Measurements from ENCODE around the gene ZNF727.
"Not testable (repeated sequence)": the region's sequence is repeated elsewhere in the genome, so short reads cannot be mapped to it uniquely, and the experiment has no call there.

ZNF727 gene

DNA sequence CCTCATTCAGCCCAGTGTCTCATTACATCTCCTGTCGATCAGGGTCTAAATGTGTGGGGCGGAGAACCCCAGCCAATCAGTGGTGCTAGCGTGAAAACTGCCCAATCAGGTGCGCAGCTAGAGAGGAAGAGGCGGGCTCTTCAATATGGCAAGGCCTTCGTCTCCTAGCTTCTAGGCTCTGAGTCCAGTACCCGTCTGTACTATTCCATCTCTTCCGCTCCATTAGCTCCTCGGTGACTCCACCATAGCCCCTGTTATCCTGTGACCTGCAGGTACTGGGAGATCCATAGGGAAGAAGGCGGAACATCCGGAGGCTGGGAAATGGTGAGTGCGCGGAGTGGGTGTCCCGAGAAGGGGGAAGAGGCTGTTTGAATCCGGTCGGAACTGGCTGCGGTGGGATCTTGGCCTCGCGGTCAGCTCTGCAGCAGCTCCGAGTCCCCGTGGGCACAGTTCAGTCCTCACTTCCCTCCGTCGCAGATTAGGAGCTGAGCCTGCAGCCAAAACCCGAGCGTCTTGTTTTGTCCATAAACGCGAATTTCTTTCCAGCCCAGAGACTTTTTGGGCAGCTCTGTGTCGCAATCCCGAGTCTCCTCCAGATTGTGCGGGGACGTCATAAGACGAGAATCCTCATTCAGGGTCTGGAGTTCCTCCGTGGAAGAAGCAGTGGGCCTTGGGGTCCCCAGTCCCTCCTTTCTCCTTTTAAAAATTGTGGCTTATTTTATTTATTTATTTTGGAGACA, at the start of gene ZNF727:
ZNF727 (plus strand) TSS at position 134 of the 740 bp plus-strand sequence; CDS start at position 322, 188 bp downstream.
- DNase-seq: no peak

DNA sequence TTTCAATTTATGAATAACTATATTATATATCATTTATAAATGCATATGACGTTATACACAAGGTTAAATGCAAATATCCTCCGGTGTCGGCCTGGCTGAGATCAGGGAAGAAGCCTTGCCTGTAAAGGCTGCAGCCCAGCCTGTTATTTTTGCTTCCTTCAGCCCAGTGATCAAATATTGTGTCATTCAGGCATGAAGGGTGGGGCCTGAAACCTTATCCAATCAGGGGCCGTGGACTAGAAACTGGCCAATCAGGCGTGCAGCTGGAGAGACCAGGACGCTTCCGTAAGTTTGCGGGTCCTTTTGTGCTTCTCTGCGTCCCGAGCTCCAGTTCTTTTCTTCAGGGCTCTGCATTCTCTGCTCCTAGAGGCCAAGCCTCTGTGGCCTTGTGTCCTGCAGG, 46.7 kb upstream of the ZNF727 start, which contains the start of gene ZNF722:
ZNF722 (plus strand) TSS at position 301 of the 400 bp plus-strand sequence. CDS start 113 bp downstream, outside the sequence.
- DNase-seq: no peak

DNA sequence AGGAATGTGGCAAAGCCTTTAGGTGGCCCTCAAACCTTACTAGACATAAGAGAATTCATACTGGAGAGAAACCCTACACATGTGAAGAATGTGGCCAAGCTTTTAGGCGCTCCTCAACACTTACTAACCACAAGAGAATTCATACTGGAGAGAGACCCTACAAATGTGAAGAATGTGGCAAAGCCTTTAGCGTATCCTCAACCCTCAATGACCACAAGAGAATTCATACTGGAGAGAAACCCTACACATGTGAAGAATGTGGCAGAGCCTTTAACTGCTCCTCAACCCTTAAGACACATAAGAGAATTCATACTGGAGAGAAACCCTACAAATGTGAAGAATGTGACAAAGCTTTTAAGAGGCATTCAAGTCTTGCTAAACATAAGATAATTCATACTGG, 29.7 kb upstream of the ZNF727 start:
- DNase-seq: not testable (repeated sequence)

DNA sequence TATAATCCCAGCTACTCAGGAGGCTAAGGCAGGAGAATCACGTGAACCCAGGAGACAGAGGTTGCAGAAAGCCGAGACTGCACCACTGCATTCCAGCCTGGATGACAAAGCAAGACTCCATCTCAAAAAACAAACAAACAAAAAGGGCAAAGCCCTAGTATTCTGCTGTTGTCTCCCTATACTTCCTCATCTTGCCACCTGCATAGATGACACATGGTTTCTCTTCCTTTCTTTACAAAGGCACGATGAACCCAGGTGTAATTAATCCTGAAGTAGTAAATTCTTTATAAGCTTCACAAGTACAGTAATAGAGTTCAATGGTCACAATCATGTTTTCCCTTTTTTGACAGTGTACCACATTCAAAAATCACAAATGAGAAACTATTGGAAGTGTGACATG, 9.8 kb upstream of the ZNF727 start:
- DNase-seq: no peak

DNA sequence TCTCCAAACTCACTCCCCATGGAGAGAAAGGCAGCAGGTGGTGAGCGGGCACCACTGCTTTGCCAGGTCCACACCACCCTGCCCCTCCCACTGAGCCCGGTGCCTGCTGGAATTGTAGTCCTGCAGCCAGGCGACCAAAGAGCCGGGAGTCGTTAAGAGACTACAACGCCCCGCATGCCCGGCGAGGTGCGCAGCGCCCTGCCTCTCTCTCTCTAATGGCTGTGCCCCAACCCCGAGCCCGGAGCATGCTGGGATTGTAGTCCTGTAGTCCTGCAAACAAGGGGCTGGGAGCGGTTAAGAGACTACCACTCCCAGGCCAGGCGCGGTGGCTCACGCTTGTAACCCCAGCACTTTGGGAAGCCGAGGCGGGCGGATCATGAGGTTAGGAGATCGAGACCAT, 8.1 kb upstream of the ZNF727 start:
- DNase-seq: no peak

DNA sequence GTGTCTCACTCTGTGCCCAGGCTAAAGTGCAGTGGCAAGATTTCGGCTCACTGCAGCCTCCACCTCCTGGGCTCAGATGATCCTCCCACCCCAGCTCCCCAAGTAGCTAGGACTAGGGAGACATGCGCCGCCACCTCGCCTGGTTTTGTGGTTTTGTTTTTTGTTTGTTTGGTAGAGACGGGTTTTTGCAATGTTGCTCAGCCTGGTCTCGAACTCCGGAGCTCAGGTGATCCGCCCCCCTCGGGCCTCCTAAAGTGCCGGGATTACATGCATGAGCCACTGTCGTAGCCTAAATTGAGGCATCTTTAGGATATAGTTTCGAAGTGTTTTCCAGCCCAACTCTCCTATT, 781 bp downstream of the ZNF727 start:
- DNase-seq: no peak

DNA sequence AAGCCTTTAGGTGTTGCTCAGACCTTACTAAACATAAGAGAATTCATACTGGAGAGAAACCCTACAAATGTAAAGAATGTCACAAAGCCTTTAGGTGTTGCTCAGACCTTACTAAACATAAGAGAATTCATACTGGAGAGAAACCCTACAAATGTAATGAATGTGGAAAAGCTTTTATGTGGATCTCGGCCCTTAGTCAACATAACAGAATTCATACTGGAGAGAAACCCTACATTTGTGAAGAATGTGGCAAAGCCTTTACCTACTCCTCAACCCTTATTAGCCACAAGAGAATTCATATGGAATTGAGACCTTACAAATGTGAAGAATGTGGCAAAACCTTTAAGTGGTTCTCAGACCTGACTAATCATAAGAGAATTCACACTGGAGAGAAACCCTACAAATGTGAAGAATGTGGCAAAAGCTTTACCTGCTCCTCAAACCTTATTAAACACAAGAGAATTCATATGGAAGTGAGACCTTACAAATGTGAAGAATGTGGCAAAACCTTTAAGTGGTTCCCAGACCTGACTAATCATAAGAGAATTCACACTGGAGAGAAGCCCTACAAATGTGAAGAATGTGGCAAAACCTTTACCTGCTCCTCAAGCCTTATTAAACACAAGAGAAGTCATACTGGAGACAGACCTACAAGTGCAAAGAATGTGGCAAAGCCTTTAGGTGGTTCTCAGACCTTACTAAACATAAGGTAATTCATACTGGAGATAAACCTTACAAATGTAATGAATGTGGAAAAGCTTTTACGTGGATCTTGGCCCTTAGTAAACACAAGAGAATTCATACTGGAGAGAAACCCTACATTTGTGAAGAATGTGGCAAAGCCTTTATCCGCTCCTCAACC, 32.8 kb downstream of the ZNF727 start:
- DNase-seq: not testable (repeated sequence)

DNA sequence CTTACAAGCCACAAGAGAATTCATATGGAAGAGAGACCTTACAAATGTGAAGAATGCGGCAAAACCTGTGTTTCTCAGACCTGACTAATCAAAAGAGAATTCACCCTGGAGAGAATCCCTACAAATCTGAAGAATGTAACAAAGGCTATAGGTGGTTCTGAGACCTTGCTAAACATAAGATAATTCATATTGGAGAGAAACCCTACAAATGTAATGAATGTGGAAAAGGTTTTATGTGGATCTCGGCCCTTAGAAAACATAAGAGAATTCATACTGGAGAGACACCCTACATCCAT, 33.4 kb downstream of the ZNF727 start:
- no peak for DNase-seq

DNA sequence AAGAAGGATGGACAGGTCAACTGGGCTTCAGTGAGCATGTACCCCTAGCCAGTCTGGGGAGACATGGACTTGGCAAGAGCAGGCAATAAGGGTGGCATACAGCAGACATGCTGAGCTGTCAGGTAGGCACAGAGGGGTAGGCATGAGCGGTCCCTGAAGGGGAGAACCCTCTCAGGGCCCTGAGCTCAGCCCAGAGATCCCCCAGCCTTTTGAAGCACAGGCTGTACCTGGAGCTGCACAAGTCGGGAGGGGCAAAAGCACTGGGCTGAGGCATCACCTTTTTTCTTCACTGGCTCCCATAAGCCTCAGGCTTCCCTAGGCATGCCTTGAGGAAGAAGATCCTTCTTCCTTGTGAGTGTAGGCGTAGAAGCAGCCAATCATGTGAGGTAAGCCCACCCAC, 42.3 kb downstream of the ZNF727 start:
- no peak for DNase-seq

DNA sequence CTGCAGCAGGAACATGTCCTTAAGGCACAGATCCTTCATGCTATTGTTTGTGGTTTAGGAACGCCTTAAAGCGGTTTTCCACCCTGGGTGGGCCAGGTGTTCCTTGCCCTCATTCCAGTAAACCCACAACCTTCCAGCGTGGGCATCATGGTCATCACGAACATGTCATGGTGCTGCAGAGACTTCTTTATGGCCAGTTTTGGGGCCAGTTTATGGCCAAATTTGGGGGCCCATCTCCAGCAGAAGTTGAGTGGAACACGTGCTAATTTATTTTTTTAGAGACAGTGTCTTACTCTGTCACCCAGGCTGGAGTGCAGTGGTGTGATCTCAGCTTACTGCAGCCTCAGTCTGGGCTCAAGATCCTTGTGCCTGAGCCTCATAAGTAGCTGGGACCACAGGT, 43.6 kb downstream of the ZNF727 start:
- DNase-seq: not testable (repeated sequence)

Measured in activated CD4-positive, alpha-beta T cell treated with anti-CD3 and anti-CD28 coated beads for 4 hours (primary cell).